ENCODE data around the gene KCNK15. TPM values are rescaled to one million over a fixed set of nuclear protein-coding genes. Genes with fewer than 3 reads are reported as not detected.

The KCNK15 gene
- total RNA-seq, 1 donor from 2014 or later: 0.33 TPM

- Histone ChIP-seq H3K4me1 (peaks cover 53% of the 10 kb centered on the region), H3K4me3 (no peak overlapping the region), H3K9me3 (replicated peaks) (no peaks in the 10 kb centered on the region), H3K27ac (replicated peaks) (peak overlapping the region; percentile 85), H3K27me3 (ENCODE audit: low read depth) (no peaks in the 10 kb centered on the region), H3K36me3 (no peaks in the 10 kb centered on the region)
- DNase-seq: no peak
- intact Hi-C loops (cut with micrococcal nuclease): no loop called here
- no peak for TF ChIP-seq CTCF (IDR thresholded peaks at IDR 0.05; ENCODE audit: borderline replicate concordance)
Observed at GRCh38 chr20:44705364-44706094, 40.1 kb upstream of the KCNK15 start.

GRCh38 chr20:44706301-44707017 is 39.2 kb upstream of the KCNK15 start:
- Histone ChIP-seq H3K9me3 (replicated peaks) (no peaks in the 10 kb centered on the region), H3K27ac (replicated peaks) (peak overlapping the region; percentile 85), H3K27me3 (ENCODE audit: low read depth) (no peaks in the 10 kb centered on the region), H3K4me3 (no peak overlapping the region), H3K36me3 (no peaks in the 10 kb centered on the region), H3K4me1 (peaks cover 53% of the 10 kb centered on the region)
- no peak for TF ChIP-seq CTCF (IDR thresholded peaks at IDR 0.05; ENCODE audit: borderline replicate concordance)
- intact Hi-C loops (cut with micrococcal nuclease): no loop called here
- DNase-seq: peak; percentile 52

GRCh38 chr20:44707018-44707579 is 38.6 kb upstream of the KCNK15 start:
- H3K4me1 ChIP-seq: peaks cover 53% of the 10 kb centered on the region
- intact Hi-C loops (cut with micrococcal nuclease): no loop called here
- no peak for TF ChIP-seq CTCF (IDR thresholded peaks at IDR 0.05; ENCODE audit: borderline replicate concordance)

GRCh38 chr20:44709380-44709779 is 36.3 kb upstream of the KCNK15 start:
- intact Hi-C loops (cut with micrococcal nuclease): no loop called here
- no peaks in the 10 kb centered on the region for H3K36me3 ChIP-seq
- H3K27ac ChIP-seq (replicated peaks): no peak overlapping the region
- H3K27me3 ChIP-seq (ENCODE audit: low read depth): no peaks in the 10 kb centered on the region
- H3K4me1 ChIP-seq: peaks cover 52% of the 10 kb centered on the region
- DNase-seq: no peak
- no peak overlapping the region for H3K4me3 ChIP-seq
- TF ChIP-seq CTCF (IDR thresholded peaks at IDR 0.05; ENCODE audit: borderline replicate concordance): no peak
- no peaks in the 10 kb centered on the region for H3K9me3 ChIP-seq (replicated peaks)

More at GRCh38 chr20:44707018-44707579, 38.6 kb upstream of the KCNK15 start:
- H3K27me3 ChIP-seq (ENCODE audit: low read depth): no peaks in the 10 kb centered on the region
- no peak overlapping the region for H3K4me3 ChIP-seq
- H3K36me3 ChIP-seq: no peaks in the 10 kb centered on the region
- no peak for DNase-seq
- H3K9me3 ChIP-seq (replicated peaks): no peaks in the 10 kb centered on the region
- H3K27ac ChIP-seq (replicated peaks): peak overlapping the region; percentile 85

- Histone ChIP-seq H3K27ac (replicated peaks) (no peak overlapping the region), H3K27me3 (ENCODE audit: low read depth) (no peaks in the 10 kb centered on the region), H3K36me3 (no peaks in the 10 kb centered on the region), H3K4me3 (no peak overlapping the region), H3K4me1 (peaks cover 56% of the 10 kb centered on the region), H3K9me3 (replicated peaks) (no peaks in the 10 kb centered on the region)
- no peak for TF ChIP-seq CTCF (IDR thresholded peaks at IDR 0.05; ENCODE audit: borderline replicate concordance)
- intact Hi-C loops (cut with micrococcal nuclease): no loop called here
- DNase-seq: no peak
Observed at GRCh38 chr20:44709797-44710196, 35.9 kb upstream of the KCNK15 start.

Measured in left ventricle myocardium inferior (tissue), 1 donor.